ENCODE data around the gene RAB37. TPM values are rescaled to one million over a fixed set of nuclear protein-coding genes. Genes with fewer than 3 reads are reported as not detected.
A peak's percentile ranks its signal among the peaks of the same experiment; 100 is the strongest.

RAB37 gene
- total and polyA plus RNA-seq, 2 of the 13 experiments (the other 11 are each of a cell fraction or from before 2014, with no cell fraction given), result 0.91 to 3.7 TPM

- no peak for TF ChIP-seq PRDM15 (CRISPR knock-in tag; IDR thresholded peaks at IDR 0.05)
- no peak for TF ChIP-seq ZNF615 (CRISPR knock-in tag; IDR thresholded peaks at IDR 0.05; ENCODE audit: borderline replicate concordance)
- TF ChIP-seq ZNF101 (CRISPR knock-in tag; IDR thresholded peaks at IDR 0.05; ENCODE audit: borderline replicate concordance, low read depth), result no peak
- TF ChIP-seq RBM39 (IDR thresholded peaks at IDR 0.05; ENCODE audit: low read depth, low read length, poor library complexity, severe bottlenecking), result peak; percentile 35
- no peak for TF ChIP-seq PTBP1 (IDR thresholded peaks at IDR 0.05; ENCODE audit: low read depth, low read length, poor library complexity, severe bottlenecking)
- no peak for TF ChIP-seq FOXM1 (CRISPR knock-in tag; IDR thresholded peaks at IDR 0.05)
- no peak for TF ChIP-seq MATR3 (CRISPR knock-in tag; IDR thresholded peaks at IDR 0.05)
- TF ChIP-seq PHB2 (IDR thresholded peaks at IDR 0.05; ENCODE audit: partially characterized antibody), result no peak
- no peak for TF ChIP-seq NBN (conservative IDR thresholded peaks at IDR 0.05)
- TF ChIP-seq SMAD3 (CRISPR knock-in tag; IDR thresholded peaks at IDR 0.05), result peak; percentile 91; the same call in 1 of the 2 replicates
- TF ChIP-seq NFYB (CRISPR knock-in tag; IDR thresholded peaks at IDR 0.05), result 0 out of 2 replicates have a peak, but pooled peaks have one; percentile 4
- peak; percentile 36; the same call in 1 of the 2 replicates for TF ChIP-seq PAXIP1 (CRISPR knock-in tag; conservative IDR thresholded peaks at IDR 0.05)
- TF ChIP-seq IRX3 (CRISPR knock-in tag; IDR thresholded peaks at IDR 0.05; ENCODE audit: borderline replicate concordance, low read depth), result no peak
- TF ChIP-seq SNRNP70 (IDR thresholded peaks at IDR 0.05; ENCODE audit: low read depth, low read length), result no peak
- no peak; the same call in 1 of the 2 replicates for TF ChIP-seq HOMEZ (CRISPR knock-in tag; IDR thresholded peaks at IDR 0.05; ENCODE audit: low read depth)
- peak; percentile 44; the same call in 1 of the 2 replicates for TF ChIP-seq RXRA (CRISPR knock-in tag; IDR thresholded peaks at IDR 0.05)
- no peak for TF ChIP-seq ZNF503 (CRISPR knock-in tag; IDR thresholded peaks at IDR 0.05)
Observed at GRCh38 chr17:74770498-74771318, 33.7 kb downstream of the RAB37 start (continued).

All from HepG2 (cell line).